Measurements from ENCODE around the gene CASQ2. TPM values are rescaled to one million over a fixed set of nuclear protein-coding genes. Genes with fewer than 3 reads are reported as not detected.

CASQ2 gene
- total and polyA plus RNA-seq, 2 of the 13 experiments (the other 11 are each of a cell fraction or from before 2014, with no cell fraction given), result not detected

GRCh38 chr1:115791816-115792215 lies 23.3 kb upstream of the CASQ2 start:
- intact Hi-C loops (cut with micrococcal nuclease; ENCODE audit: unreplicated experiment) (no loop called here), in situ Hi-C loops (cut with HindIII; ENCODE audit: extremely low pct_ligation_motif_present, low pct_unique_long_range_greater_than_20kb) (no loop called here)
- Histone ChIP-seq H3K27me3 (ENCODE audit: control insufficient read depth in 1 of 2, insufficient read depth in 2 of 2, low read length in 2 of 2) (no peaks in the 10 kb centered on the region), H3K4me1 (ENCODE audit: insufficient read depth, low read length) (no peaks in the 10 kb centered on the region), H3K4me3 (replicated peaks in 1 of 3; ENCODE audit: insufficient read depth in 1 of 3, low read depth in 2 of 3, low read length in 3 of 3) (no peak overlapping the region), H4K20me1 (ENCODE audit: insufficient read depth, low read length) (no peaks in the 10 kb centered on the region), H3K9me3 (ENCODE audit: low read length) (no peaks in the 10 kb centered on the region), H3K79me2 (ENCODE audit: insufficient read depth, low read length) (no peaks in the 10 kb centered on the region), H3K4me2 (ENCODE audit: low read depth, low read length) (no peak overlapping the region), H3K27ac (ENCODE audit: extremely low read length, insufficient read depth, low read length) (no peak overlapping the region), H2AFZ (ENCODE audit: low read length) (no peak overlapping the region), H3K36me3 (replicated peaks in 1 of 2; ENCODE audit: control insufficient read depth in 1 of 2, insufficient read depth in 2 of 2, low read length in 2 of 2) (no peaks in the 10 kb centered on the region), H3K9ac (ENCODE audit: insufficient read depth, low read depth, low read length) (no peak overlapping the region)
- DNase-seq (ENCODE audit: low spot score), result no peak
- ChIA-PET CTCF (ENCODE audit: low intra/inter-chr PET ratio, low total read pairs) (no interaction called here), POLR2A (no interaction called here)
- no TSS peak for BruUV-seq (replicated peaks)
- TF ChIP-seq ZNF407 (CRISPR knock-in tag; IDR thresholded peaks at IDR 0.05; ENCODE audit: not compliant biosample characterization) (no peak), ATM (IDR thresholded peaks at IDR 0.05; ENCODE audit: borderline replicate concordance) (no peak), MATR3 (CRISPR knock-in tag; IDR thresholded peaks at IDR 0.05) (no peak), SUZ12 (IDR thresholded peaks at IDR 0.05; ENCODE audit: low read depth, low read length) (no peak), KLF16 (CRISPR knock-in tag; IDR thresholded peaks at IDR 0.05) (no peak)
- no peak for ATAC-seq
- WGBS (ENCODE audit: low lambda C conversion rate), result 0% methylated on average over 1 of the region's 3 CpGs
- FAIRE-seq, result no peak
